ENCODE measurements around the gene NDUFS2.
A peak's percentile ranks its signal among the peaks of the same experiment; 100 is the strongest.
"Not testable (repeated sequence)": the region's sequence is repeated elsewhere in the genome, so short reads cannot be mapped to it uniquely, and the experiment has no call there.

NDUFS2 gene

DNA sequence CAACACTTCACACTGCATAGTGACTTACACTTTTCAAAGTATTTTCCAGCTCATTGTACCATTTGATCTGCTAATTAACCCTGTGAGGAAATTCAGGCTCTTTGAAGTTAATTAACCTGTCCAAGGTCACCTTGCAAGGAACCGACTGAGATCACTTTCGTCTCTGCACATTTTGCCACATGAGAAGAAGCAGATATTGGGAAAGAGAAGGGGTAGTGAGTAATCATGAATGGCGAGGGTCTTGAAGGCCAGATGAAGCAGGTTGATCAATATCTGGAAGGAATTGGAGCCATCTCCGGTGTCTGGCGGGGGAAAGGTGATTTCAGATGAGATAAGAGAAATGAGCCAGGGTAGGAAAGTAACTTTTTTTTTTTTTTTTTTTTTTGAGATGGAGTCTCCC lies 17.8 kb downstream of the NDUFS2 start:
- no peak for DNase-seq (ENCODE audit: low spot score)

DNA sequence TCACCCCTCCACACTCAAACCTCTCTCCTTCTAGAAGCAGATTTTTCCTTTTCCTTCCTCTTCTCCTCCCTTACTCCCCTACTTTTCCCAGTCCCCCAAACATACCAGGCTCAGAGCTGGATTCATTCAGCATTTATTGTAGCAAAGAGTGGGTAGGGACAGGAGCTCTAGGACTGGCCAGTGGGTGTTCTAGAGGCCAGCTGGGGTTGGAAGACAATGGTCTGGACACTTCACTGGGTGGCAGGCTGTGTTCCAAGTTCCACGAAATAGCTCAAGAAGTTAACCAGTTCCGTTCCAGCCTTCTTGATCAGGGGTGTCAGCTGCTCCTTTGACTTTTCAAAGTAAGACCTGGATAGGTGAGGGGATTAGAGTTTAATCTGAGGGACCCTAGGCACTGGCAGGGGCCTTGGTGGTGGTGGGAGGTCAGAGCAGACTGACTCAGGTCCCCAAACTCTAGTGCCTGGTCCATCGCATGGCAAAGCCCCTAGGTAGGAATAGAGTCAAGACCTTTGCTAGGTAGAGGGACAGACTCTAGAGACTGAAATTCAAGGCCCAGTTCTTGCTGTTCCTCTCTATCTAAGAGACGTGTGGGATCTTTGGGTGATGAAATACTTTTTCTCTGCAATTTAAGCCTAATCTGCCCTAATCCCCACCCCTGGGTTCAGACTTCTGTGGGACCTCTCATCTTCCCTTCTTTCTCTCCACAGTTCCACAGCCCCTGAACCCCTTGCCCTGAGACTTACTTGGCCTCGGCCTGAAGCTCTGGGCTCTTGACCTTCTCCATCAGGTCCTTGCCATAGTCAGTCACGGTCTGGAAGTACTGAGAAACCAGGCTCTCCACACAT lies 20.2 kb downstream of the NDUFS2 start:
- no peak for DNase-seq (ENCODE audit: low spot score)

- DNase-seq (ENCODE audit: low spot score) = no peak
Measured at GRCh38 chr1:161223805-161224694, 21.9 kb downstream of the NDUFS2 start.

GRCh38 chr1:161224695-161225087 lies 22.5 kb downstream of the NDUFS2 start:
- not testable (repeated sequence) for DNase-seq (ENCODE audit: low spot score)

GRCh38 chr1:161225178-161225533 lies 23.0 kb downstream of the NDUFS2 start:
- DNase-seq (ENCODE audit: low spot score) = no peak

DNA sequence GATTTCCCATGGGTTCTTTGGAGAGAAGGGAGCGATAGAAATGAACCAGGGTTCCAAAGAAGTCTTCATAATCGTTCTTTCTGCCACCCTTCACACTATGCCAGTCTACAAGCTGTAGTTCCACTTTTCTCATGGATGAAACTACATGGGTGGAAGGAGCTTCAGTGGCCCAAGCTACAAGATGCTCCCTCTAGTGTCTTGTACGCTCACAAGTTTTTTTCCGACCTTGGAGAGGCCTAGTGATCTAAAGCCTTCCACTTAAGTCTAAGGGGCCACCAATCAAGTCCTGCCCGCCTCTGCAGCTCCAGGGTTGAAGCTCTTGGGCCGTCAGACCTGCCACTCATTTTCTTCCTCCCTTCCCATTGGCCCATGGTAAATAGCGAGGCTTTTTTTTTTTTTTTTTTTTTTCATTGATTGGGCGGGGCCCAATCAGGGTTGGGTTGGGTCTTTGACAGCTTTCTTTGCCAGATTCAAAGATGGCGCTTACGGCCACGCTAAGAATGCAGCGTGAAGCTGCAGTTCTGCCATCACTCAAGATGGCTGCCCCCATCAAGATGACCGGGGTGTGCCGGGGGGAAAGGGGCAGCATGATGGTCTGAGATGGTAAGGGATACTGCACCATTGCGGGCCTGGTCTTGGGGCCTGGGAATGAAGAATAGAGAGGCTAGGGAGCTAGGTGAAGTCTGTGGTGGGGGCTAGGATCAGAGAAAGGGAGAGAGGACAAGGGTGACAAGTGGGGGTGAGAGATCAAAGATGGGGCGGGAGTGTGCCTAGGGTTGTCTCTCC lies 23.6 kb downstream of the NDUFS2 start, which contains the start of gene TOMM40L:
Gene TOMM40L (plus strand): TSS at position 527 of the 786 bp plus-strand sequence. CDS start 430 bp downstream, outside the sequence.
- DNase-seq (ENCODE audit: low spot score) = peak; percentile 95

GRCh38 chr1:161226320-161226711 lies 24.1 kb downstream of the NDUFS2 start:
- DNase-seq (ENCODE audit: low spot score) = no peak

DNA sequence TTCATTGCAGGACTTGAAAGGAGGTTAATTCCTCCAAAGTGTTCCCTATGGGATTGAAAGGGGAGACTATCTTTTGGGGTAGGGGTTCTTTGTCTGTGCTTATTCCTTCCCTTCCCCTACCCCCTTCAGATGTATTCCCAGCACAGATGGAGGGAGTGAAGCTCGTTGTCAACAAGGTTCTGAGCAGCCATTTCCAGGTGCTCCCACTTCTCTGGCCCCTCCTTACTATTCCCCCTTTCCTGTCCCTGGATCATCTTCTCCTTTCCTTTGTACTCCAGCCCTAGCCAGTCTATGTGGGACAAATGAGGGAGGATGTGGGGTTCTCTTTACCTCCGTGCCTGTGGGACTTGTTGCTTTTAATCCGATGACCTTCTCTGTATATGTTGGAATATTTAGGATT lies 24.6 kb downstream of the NDUFS2 start:
- no peak for DNase-seq (ENCODE audit: low spot score)

DNA sequence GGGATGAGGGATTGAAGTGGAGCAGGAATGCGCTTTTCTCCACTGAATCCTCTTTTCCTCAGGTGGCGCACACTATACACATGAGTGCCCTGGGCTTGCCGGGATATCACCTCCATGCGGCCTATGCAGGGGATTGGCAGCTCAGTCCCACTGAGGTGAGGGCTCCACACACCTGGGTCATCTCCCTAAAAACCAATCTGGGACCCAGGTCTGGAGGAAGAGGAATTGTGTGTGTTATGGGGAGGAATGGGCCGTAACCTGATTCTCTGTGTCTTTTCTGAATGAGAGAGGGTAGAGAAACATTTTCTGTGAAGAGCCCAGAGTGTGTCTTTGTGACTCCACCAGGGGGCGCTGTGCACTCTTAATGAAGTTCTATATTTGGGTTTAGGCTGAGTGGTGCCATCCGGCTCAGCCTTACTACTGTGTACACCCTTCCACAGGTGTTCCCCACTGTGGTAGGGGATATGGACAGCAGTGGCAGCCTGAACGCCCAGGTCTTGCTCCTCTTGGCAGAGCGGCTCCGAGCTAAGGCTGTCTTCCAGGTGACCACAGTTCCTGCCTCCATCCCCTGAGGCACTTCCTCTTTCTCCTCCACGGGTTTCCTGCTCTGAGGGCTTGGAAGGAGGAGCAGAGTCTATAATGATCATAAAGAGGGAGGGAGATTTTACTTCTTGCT lies 25.2 kb downstream of the NDUFS2 start:
- peak; percentile 68 for DNase-seq (ENCODE audit: low spot score)

GRCh38 chr1:161228032-161228431 lies 25.9 kb downstream of the NDUFS2 start:
- DNase-seq (ENCODE audit: low spot score) = no peak

DNA sequence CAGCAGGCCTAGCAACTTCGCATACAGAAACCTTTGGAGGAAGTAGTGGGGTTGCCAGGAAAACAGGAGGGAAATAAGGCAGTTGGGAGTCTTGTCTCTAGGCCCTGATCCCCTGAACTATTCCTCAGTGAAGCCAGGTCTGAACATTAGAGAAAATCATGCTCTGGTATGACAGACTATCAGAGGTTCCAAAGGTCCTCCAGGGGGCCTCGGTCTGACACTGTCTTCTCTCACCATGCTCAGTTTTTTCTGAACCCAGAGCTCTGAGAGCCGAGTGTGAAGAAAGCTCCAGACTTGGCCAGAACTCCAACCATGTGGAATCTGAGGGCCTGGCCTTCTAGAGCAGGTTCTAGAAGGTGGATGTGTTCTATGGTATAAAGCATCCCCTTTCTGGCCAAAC lies 27.7 kb downstream of the NDUFS2 start:
- no peak for DNase-seq (ENCODE audit: low spot score)

- no peak for DNase-seq (ENCODE audit: low spot score)
Measured at GRCh38 chr1:161230762-161231161, 28.6 kb downstream of the NDUFS2 start.

DNA sequence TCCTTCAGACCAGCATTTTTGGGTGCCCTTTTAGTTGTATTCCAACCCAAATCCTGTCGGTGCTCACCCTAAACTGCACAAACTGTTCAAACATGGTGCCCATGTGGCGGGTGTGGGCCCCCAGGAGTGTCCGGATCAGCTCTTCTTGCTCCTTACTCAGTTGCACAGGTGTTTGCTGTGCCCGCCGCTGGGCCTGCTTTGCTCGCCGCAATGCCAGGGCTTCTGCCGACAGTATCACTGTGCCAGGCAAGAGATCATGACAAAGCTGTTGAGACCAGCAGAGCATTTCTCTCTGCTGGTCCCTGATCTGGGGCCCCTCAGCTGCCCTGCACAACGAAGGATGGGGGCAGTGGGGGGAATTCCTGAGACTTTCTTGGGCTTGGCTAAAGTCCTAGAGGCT lies 30.9 kb downstream of the NDUFS2 start:
- no peak for DNase-seq (ENCODE audit: low spot score)

GRCh38 chr1:161235957-161236775 lies 34.0 kb downstream of the NDUFS2 start:
- no peak for DNase-seq (ENCODE audit: low spot score)

GRCh38 chr1:161238039-161238473 lies 35.9 kb downstream of the NDUFS2 start, which contains the start of gene NR1I3:
Gene NR1I3 (minus strand): TSS chr1:161238203. CDS start chr1:161236565, 1,638 bp downstream.
- no peak for DNase-seq (ENCODE audit: low spot score)

- DNase-seq (ENCODE audit: low spot score) = no peak
Measured at GRCh38 chr1:161241682-161242081, 39.5 kb downstream of the NDUFS2 start.

DNA sequence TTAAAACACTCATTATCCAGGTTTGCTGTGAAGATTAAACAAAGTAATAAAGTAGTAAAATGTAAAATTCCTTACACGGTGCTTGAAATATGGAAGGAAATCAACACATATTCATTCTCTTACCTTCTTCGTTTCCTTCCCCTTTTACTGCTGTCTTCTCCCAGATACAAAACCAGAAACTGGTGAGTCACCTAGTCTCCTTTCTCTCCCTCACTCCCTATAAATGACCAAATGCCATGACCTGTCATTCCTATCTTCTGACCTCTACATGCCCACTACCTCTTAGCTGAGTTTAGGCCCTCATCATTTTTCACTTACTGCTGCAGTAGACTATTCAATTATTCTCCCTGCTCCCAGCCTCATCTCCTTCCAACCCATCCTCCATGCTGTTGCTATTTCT lies 40.1 kb downstream of the NDUFS2 start:
- no peak for DNase-seq (ENCODE audit: low spot score)

DNA sequence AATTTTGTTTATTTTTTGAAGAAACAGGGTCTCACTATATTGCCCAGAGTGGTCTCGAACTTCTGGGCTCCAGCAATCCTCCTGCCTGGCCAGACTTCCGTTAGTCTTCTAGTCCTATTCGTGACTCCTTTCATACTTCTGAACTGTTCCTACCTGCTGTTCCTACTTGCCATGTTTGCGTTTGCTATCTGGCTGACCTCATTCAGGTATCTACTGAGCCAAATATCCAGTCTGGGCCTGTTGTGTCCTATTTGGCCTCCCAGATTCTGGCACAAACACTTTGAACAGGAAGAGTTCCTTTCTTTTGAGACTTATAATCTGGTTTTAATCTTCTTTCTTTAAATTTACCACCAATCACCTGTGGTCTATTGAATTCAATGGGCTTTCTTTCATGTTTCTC lies 42.7 kb downstream of the NDUFS2 start:
- DNase-seq (ENCODE audit: low spot score) = no peak

GRCh38 chr1:161250100-161250499 lies 47.9 kb downstream of the NDUFS2 start:
- DNase-seq (ENCODE audit: low spot score) = not testable (repeated sequence)

GRCh38 chr1:161250829-161251228 lies 48.7 kb downstream of the NDUFS2 start:
- no peak for DNase-seq (ENCODE audit: low spot score)

DNA sequence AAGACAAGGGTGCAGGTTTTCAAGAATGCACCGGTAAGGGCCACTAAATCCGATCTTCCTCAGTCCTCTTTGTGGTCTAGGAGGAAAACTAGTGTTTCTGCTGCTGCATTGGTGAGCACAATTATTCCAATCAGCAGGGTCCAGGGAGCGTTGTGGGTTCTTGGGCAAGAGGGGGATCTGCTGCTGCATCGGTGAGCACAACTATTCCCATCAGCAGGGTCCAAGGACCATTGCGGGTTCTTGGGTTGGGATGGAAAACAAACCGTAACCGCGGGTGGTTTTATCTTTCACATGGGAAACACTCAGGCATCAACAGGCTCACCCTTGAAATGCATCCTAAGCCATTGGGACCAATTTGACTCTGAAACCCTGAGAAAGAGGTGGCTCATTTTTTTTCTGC lies 49.4 kb downstream of the NDUFS2 start:
- no peak for DNase-seq (ENCODE audit: low spot score)
